OCI-M2 (cell line): ENCODE measurements around the gene SLC17A9.

Experiments
- DNase-seq: peaks from one replicate; lab custom pipeline; 2025; ENCODE audit not compliant: unreplicated experiment; lab: John Stamatoyannopoulos, UW

The SLC17A9 gene

DNA sequence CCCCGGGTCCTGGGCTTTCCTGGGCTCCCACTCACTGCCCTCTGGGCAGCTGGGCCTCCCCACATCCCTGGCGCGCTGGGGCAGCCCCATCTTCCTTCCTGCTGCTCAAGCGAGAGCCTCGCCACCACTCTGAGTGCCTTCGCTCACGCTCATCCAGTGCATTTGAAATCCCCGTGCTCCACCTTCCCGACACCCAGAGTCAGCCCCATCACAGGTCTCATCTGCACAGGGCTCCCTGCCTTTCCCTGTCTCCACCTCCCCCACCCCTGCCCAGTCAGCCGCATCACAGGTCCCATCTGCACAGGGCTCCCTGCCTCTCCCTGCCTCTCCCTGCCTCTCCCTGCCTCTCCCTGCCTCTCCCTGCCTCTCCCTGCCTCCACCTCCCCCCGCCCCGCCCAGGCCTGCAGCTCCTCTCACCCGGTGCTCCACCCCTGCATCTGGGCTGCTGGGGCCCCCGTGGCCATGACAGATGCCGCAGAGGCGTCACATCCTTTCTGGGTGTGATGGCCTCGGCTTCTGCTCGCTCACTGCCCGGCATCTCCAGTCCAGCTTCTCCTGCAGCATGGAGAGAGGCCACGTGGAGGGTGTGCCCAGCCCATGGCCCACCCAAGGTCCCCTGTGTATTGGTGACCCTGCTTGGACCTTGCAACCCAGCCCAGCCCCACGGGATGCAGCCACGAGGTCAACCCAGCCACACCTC, 63.3 kb downstream of the SLC17A9 start:
- no peak for DNase-seq

DNA sequence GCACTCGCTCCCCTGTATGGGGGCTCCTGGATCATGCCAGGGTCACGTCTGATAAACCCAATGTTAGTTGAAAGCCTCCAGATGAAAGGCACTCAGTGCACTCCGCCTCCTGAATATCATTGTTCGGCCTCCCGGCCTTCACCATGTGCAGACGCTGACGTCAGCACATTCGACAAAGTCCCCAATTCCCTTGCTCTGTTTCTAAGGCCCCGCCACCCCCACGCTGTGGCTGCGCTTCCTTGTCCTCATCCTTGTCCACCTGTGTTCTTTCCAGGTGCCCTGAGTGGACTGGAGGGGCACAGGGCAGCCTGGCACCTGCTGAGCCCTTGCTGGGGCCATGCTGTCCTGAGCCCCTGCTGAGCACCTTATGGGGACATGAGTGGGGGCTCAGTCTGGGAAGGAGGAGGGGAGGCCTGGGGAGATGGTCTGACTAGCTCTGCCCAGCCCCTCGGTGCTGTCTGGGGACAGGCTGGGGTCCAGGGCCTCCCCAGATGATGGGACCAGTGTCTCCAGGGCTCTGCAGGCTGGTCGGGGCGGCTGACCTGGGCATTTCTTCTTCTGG, 64.1 kb downstream of the SLC17A9 start:
- no peak for DNase-seq

DNA sequence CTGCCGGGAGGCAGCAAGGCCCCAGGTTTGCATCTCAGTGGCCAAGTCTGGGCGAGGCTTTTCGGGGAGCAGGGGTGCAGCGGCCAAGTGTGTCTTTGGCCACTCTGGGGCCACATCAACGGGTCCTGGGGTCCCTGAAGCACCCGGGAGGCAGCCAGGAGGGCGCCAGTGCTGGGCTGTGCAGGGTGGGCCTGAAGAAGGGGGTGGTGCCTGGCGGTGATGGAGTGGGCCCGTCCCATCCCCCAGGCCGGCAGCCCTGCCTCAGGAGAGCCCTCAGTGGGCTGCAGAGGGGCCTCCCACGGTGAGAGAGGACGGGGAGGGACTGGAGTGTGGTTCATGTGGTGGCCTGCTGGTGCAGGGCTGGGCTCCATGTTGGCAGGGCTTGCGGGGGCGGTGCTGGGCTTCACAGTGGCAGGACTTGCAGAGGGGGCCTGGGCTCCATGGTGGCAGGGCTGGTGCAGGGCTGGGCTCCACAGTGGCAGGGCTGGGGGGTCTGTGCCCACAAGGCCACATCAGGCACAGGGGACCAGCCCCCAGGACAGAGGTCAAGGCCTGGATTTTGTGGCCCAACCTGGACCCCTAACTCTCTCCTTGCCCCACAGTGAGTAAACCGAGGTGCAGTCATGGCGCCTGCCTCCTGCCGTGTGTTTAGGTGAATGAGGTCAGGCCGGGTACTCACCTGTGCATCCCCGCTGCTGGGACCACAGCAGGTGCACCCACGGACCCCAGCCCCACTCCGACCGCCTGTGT, 64.7 kb downstream of the SLC17A9 start:
- no peak for DNase-seq

DNA sequence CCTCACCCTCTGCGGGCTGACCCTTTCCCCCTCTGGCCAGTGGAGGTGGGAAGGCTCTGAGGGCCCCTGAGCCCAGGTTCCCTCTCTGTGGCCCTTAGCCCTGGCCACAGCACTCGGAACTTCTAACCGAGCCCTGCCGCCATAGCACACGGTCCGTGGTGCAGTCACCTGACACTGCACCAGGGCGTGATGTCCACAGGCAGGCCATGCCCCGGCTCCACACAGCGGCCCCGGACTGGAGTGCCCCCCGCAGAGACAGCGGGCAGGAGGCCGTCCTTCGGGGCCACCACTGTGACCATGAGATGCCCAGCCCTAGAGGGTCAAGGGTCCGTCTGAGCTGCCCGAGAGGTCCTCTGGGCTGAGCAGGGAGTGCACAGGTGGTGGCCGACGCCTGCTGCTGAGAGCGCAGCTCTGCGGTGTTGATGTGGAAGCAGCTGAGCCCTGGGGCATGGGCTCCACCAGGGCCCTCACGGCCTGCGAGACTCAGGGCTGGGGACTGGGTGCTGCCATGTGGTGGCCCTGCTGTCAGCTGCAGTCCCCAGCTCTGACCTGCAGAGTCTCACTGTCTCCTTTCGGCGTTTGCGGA, 65.4 kb downstream of the SLC17A9 start:
- DNase-seq: no peak
